ENCODE data around the gene NT5DC1. TPM values are rescaled to one million over a fixed set of nuclear protein-coding genes. Genes with fewer than 3 reads are reported as not detected.
"Not testable (repeated sequence)": the region's sequence is repeated elsewhere in the genome, so short reads cannot be mapped to it uniquely, and the experiment has no call there.

The NT5DC1 gene
- total RNA-seq, 1 experiment from 2014 or later, result 61.9 TPM

GRCh38 chr6:116090251-116090650 is 10.4 kb upstream of the NT5DC1 start:
- DNase-seq, result no peak
- H3K27me3 Mint-ChIP-seq (ENCODE audit: unreplicated experiment), result no peaks in the 10 kb centered on the region
- CTCF ChIA-PET, result no interaction called here
- no peak overlapping the region for H3K4me3 Mint-ChIP-seq (ENCODE audit: low read depth, unreplicated experiment)
- no peak for TF ChIP-seq CTCF (IDR thresholded peaks at IDR 0.05; ENCODE audit: unreplicated experiment)
- H3K27ac Mint-ChIP-seq (ENCODE audit: unreplicated experiment), result no peak overlapping the region
- BruUV-seq (replicated peaks), result no TSS peak
- H3K36me3 Mint-ChIP-seq (ENCODE audit: insufficient read depth, unreplicated experiment), result no peaks in the 10 kb centered on the region
- H3K4me1 Mint-ChIP-seq (ENCODE audit: low read depth, unreplicated experiment), result peaks cover 12% of the 10 kb centered on the region
- H3K9me3 Mint-ChIP-seq (ENCODE audit: low read depth, unreplicated experiment), result peaks cover 4% of the 10 kb centered on the region
- intact Hi-C loops (cut with micrococcal nuclease; ENCODE audit: unreplicated experiment), result no loop called here

GRCh38 chr6:116094041-116094440 is 6.6 kb upstream of the NT5DC1 start:
- Mint-ChIP-seq H3K27me3 (ENCODE audit: unreplicated experiment) (no peaks in the 10 kb centered on the region), H3K4me1 (ENCODE audit: low read depth, unreplicated experiment) (peaks cover 12% of the 10 kb centered on the region), H3K4me3 (ENCODE audit: low read depth, unreplicated experiment) (no peak overlapping the region), H3K27ac (ENCODE audit: unreplicated experiment) (no peak overlapping the region), H3K36me3 (ENCODE audit: insufficient read depth, unreplicated experiment) (no peaks in the 10 kb centered on the region), H3K9me3 (ENCODE audit: low read depth, unreplicated experiment) (peaks cover 8% of the 10 kb centered on the region)
- no peak for TF ChIP-seq CTCF (IDR thresholded peaks at IDR 0.05; ENCODE audit: unreplicated experiment)
- DNase-seq, result no peak
- intact Hi-C loops (cut with micrococcal nuclease; ENCODE audit: unreplicated experiment), result no loop called here
- CTCF ChIA-PET, result no interaction called here
- BruUV-seq (replicated peaks), result no TSS peak

GRCh38 chr6:116096048-116096759 is 4.4 kb upstream of the NT5DC1 start:
- H3K4me3 Mint-ChIP-seq (ENCODE audit: low read depth, unreplicated experiment); H3K27ac Mint-ChIP-seq (ENCODE audit: unreplicated experiment); H3K9me3 Mint-ChIP-seq (ENCODE audit: low read depth, unreplicated experiment); intact Hi-C loops (cut with micrococcal nuclease; ENCODE audit: unreplicated experiment); H3K27me3 Mint-ChIP-seq (ENCODE audit: unreplicated experiment); DNase-seq; BruUV-seq (replicated peaks): not testable (repeated sequence)
- peaks cover 18% of the 10 kb centered on the region for H3K4me1 Mint-ChIP-seq (ENCODE audit: low read depth, unreplicated experiment)
- CTCF ChIA-PET, result interaction anchor here (1.0 to 3.0 kb wide), 5 partner anchors 9 to 87 kb away, joined by 3 to 18 read pairs (median 5); partner anchors contain the start of gene FRK
- peaks cover 13% of the 10 kb centered on the region for H3K36me3 Mint-ChIP-seq (ENCODE audit: insufficient read depth, unreplicated experiment)

GRCh38 chr6:116096979-116097816 is 3.5 kb upstream of the NT5DC1 start:
- intact Hi-C loops (cut with micrococcal nuclease; ENCODE audit: unreplicated experiment), result no loop called here
- peaks cover 23% of the 10 kb centered on the region for H3K36me3 Mint-ChIP-seq (ENCODE audit: insufficient read depth, unreplicated experiment)
- peaks cover 8% of the 10 kb centered on the region for H3K9me3 Mint-ChIP-seq (ENCODE audit: low read depth, unreplicated experiment)
- H3K27ac Mint-ChIP-seq (ENCODE audit: unreplicated experiment), result no peak overlapping the region
- no peak for DNase-seq
- H3K4me3 Mint-ChIP-seq (ENCODE audit: low read depth, unreplicated experiment), result no peak overlapping the region
- H3K4me1 Mint-ChIP-seq (ENCODE audit: low read depth, unreplicated experiment), result peaks cover 24% of the 10 kb centered on the region
- CTCF ChIA-PET, result interaction anchor here (0.9 to 3.0 kb wide), 7 partner anchors 10 to 88 kb away, joined by 3 to 18 read pairs (median 4); partner anchors contain the start of gene FRK
- BruUV-seq (replicated peaks), result no TSS peak
- peak; percentile 34 for TF ChIP-seq CTCF (IDR thresholded peaks at IDR 0.05; ENCODE audit: unreplicated experiment)
- H3K27me3 Mint-ChIP-seq (ENCODE audit: unreplicated experiment), result no peaks in the 10 kb centered on the region

All from Calu3 (cell line).